ENCODE data around the gene PDCL2.

The PDCL2 gene

DNA sequence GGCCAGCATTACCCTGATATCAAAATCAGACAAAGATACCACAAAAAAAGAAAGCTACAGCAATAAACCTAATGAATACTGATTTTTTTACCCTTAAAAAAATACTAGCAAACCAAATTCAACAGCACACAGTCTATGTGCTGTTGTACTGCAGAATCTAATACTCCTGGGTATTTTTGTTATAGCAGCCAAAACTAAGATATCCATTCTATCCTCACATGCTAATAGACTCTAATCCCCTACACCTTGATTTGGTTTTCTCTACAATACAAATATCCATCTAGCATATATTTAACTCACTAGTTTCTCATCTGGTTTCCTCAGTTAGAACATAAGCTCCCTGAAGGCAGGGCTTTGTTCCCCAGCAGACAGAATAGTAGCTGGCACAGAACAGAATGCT is 57.7 kb downstream of the PDCL2 start:
- no peak for DNase-seq

DNA sequence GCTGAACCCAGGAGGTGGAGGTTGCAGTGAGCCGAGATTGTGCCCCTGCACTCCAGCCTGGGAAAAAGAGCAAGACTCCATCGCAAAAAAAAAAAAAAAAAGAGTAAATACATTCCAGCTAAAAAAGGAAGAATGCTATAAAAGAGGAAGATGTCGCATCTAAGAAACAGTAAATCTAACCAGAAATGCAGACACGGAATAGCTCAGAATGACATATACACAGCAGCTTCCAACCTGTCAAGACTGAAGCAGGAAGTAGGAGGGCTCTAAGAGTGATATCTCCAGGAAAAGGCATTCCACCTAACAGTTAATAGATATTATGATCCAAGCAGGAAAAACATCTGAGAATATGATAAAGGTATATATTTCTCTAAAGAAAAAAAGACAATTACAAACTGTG is 61.4 kb downstream of the PDCL2 start:
- no peak for DNase-seq

DNA sequence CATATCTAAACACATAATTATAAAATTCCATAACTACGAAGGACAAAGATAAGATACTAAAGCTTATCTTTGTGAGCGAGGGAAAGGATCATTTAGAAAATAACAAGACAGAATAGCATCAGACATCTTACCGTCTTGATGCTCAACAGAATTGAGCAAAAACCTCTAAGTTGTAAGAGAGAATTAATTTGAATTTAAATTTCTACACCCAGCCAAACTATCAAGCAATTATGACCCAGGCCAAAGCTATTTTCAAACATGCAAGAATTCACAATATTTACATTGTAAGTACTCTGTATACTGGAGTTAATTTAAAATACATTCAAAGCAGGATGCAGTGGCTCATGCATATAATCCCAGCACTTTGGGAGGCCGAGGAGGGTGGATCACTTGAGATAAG is 61.9 kb downstream of the PDCL2 start:
- no peak for DNase-seq

DNA sequence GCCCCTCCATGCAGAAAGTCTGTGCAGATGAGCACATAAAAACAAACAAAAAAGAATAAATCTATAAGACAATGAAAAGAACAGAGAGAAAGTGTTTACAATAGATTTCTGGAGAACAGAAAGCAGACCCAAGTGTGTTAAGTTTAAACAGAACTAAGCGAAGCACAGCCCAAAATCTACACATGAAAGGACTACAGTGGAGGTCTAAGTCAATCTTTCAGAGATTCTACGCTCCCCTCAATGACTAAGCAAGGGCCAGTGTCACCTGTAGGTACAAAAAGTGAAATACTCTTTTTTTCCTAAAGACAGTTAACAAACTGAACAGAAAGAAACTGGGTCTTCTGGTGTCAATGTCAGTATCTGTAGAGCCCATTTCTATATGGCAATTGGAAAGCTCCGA is 63.6 kb downstream of the PDCL2 start:
- no peak for DNase-seq

DNA sequence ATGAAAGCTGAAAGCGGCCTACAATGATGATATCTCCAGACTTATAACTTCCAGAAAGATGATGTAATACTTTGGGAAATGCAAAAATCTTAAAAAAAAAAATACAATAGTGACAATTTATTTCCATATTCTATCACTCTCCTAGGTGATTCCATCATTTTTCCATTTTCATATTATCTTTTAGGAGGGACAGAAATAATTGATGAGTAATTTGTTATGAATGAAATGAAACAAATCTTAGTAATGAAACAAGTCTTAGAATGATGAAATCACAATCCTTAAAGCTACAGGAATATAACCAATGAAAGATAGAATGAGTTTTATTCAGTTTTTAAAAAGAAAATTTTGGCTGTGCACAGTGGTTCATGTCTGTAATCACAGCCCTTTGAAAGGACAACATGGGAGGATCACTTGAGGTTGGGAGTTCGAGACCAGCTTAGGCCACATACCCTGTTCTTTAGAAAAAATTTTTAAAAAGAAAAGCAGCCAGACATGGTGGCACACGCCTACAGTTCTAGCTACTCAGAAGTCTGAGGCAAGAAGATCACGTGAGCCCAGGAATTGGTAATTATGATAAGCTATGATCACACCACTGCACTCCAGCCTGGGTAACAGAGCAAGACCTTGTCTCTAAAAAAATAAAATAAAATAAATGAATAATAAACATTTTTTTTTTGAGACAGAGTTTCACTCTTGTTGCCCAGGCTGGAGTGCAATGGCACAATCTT is 67.0 kb downstream of the PDCL2 start:
- no peak for DNase-seq

DNA sequence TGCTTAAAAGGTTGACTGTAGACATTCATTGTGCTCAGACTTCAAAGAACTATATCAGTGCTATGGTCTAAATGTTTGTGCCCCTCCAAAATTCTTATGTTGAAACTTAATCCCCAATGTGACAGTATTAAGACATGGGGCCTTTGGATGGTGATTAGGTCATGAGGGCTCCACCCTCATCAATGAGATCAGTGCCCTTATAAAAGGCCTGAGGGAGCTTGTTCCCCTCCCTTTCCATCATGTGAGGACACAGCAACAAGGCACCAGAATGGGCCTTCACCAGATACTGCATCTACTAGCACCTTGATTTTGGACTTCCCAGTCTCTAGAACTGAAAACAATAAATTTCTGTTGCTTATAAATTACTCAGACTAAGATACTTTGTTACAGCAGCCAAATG is 73.6 kb downstream of the PDCL2 start:
- DNase-seq: no peak

DNA sequence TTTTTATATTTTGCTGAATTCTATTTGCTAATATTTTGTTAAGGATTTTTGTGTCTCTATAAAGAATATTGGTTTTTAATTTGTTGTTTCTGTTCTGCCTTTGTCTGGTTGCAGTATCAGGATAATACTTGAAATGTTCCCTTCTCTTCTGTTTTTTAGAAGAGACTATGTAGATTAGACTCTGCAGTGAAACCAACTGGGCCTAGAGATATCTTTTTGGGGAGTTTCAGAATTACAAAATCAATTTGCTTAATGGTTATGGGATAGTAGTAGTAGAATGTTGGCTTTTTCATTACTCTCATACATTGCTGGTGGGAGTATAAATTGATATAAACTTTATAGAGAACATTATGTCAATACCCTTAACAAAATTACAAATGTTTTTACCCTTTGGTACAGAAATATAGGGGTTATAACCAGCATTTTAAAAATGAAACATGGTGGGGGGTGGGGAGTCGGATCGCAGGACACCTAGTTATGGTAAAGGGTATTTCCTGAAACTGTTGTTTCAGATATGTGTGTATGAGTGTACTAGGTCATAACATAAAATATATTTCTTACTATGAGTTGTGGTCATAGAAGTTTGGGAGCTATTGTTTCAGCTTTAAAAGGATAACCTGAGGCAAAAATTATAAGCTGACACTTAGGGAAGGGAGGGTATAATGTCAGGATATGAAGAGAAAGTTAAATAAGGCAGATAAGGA is 74.4 kb downstream of the PDCL2 start:
- DNase-seq: no peak

DNA sequence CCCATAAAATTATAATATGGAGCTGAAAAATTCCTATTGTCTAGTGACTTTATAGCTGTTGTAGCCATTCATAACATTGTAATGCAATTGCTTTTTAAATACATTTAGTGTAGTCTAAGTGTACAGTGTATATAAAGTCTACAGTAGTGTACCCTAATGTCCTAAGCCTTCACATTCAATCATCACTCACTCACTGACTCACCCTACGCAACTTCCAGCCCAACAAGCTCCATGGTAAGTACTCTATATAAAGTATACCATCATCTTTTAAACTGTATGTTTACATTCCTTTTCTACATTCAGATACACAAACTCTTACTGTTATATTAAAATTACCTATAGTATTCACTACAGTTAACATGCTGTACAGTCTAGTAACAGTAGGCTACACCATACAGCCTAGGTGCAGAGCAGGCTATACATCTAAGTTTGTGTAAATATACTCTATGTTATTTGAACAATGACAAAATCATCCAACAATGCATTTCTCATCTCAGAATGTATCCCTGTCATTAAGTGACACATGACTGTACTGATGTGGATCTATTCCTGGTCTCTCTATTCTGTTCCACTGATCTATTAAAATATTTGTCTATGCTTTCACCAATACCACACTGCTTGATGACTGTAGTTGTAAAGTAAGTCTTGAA is 79.0 kb downstream of the PDCL2 start:
- no peak for DNase-seq

DNA sequence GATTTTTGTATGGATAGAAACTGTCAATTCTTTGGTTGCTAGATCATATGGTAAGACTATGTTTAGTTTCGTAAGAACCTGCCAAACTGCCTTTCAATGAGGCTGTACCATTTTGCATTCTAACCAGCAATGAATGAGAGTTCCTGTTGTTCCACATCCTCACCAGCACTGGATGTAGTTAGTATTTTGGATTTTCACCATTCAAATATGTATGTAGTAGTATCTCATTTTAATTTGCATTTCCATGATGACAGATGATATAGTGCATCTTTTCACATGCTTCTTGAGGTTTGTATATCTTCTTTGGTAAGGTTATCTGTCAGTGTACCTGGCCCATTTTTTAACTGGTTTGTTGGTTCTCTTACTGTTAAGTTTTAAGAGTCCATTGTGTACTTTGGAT is 80.0 kb downstream of the PDCL2 start:
- DNase-seq: no peak

DNA sequence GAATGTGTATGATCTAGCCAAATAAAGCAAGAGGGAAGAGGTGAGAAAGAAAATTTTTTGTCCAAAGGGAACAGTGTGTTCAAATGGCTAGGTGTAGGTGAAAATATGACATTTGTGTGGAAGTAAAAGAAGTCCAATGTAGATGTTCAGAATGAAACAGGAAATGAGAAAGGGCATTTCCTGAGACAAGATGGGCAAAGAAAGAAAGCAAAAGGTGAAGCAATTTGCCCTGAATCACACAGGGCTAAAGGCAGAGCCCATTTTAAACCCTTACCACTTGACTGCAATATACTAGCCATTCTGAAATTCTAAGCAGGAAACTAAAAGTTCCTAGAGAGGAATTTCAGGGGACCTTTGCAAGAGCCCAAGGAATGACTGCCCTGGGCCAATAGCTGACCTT is 81.4 kb downstream of the PDCL2 start:
- DNase-seq: no peak

DNA sequence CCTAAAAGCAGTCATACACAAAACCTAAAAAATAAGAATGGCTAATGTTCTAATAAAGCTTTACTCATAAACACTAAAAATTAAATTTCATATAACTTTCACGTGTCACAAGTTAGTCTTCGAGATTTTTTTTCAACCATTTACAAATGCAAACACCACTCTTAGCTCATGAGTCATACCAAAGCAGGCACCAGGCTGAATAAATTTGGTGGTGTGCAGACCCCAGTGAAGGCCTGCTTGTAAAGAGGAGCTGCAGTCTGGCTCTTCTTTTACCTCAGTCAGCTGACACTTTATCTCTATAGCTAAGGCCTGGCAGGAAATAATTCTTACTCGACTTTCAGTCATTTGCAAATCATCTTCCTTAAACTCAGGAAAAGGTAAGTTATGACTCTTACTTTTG is 82.8 kb downstream of the PDCL2 start:
- DNase-seq: no peak

DNA sequence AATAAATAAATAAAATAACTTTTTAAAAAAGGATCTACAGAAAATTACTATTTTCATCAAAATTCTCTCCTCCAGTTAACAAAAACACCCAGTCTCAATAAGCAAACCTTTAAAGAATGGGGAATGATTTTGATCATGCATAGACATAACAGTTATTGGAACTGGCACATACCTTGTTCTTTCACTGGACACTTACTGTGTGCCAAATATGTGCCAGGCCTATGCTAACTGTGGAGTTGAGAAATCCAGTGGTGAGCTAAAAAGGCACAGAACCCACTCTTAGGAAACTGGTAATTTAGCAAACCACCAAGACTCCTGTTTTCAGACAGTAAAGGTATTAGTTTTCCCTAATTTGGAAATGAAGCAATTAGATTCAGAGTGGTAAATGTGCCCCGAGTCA is 84.4 kb downstream of the PDCL2 start:
- DNase-seq: no peak
